Measurements from ENCODE around the gene TEX53.

Gene TEX53

DNA sequence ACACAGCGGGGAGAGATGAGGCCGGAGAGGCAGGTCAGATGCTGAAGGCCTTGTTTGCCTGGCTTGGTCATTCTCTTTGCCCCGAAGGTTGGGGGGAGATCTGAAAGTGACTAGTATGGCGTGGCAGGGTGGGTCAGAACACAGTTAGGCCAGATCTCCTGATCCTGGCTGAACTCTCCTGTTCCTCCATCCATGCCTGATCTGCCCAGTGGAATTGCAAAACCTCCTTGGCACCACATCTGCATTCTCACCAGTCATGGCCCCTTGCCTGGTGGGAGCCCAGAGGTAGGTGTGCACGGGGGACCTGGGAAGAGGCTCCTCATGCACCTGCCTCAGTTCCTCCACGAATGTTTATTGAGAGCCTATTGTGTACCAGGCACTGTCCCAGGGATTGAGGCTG lies 23.2 kb downstream of the TEX53 start:
- no peak for DNase-seq (ENCODE audit: low read depth)

DNA sequence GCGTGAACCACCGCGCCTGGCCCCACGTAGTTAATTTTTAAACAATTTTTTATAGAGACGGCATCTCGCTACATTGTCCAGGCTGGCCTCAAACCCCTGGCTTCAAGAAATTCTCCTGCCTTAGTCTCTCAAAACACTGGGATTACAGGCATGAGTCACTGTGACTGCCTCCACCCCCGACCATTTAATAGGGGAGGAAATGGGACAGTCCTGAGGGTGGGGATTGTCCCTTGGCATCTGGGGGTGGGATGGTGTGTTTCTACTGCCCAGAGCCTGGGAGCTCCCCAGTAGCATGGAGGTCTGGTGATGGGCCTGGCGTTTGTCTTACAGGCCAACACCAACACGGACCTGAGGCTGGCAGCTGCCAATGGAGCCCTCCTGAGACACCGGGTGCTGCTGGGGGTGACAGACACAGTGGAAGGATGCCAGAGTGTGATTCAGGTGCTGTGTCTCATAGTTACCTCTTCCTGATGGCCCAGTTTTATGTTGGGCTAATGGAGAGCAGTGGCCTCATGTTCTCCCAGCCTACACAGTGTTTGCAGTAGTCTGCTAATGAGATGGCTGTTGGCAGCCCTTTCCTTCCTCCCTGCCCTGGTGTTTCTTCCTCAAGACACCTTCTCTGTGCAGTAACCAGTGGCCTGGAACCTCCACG lies 24.0 kb downstream of the TEX53 start:
- DNase-seq (ENCODE audit: low read depth) = no peak

GRCh38 chr9:114631166-114631565 lies 26.4 kb downstream of the TEX53 start:
- DNase-seq (ENCODE audit: low read depth) = no peak

DNA sequence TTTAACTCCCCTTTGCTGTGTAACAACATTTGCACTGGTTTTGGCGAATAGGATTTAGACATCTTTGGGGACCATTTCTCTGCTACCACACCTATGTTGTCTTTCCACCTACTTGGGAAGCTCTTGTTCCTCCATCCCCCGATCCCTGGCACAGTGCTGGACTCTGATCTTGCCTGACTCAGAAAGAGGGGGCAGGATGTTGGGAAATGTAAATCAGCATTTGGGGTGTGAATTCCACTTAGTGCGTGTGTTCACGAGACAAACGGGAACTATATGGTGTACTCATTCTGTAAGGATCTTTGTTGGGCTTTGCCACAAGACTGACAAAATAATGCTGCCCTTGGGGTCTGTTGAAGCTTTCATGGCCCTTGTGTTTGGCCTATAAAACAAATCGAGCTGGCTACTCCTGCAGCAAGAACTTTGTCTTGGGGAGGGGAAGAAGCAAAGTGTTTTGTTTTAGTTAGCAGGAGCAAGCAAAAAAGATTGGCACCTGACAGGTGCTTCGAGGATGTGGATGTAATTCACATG lies 28.0 kb downstream of the TEX53 start:
- no peak for DNase-seq (ENCODE audit: low read depth)

DNA sequence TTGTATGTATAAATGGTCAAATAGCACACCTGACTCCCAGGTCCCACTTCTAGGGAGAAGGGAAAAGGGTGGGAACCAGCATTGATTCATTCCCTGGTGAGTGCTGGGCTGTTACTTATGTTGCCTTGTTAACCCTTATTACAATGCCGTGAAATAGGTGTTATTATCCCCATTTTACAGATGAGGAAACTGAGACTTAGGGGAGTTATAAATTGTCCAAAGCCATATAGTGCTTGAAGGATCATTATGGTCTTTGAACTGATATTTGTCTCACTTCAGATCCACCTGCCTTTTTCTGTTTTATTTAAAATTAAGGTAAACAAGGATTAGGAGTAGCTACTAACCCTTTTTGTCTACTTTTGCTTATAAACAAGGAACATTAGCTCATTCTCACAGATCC lies 30.1 kb downstream of the TEX53 start:
- DNase-seq (ENCODE audit: low read depth) = no peak

DNA sequence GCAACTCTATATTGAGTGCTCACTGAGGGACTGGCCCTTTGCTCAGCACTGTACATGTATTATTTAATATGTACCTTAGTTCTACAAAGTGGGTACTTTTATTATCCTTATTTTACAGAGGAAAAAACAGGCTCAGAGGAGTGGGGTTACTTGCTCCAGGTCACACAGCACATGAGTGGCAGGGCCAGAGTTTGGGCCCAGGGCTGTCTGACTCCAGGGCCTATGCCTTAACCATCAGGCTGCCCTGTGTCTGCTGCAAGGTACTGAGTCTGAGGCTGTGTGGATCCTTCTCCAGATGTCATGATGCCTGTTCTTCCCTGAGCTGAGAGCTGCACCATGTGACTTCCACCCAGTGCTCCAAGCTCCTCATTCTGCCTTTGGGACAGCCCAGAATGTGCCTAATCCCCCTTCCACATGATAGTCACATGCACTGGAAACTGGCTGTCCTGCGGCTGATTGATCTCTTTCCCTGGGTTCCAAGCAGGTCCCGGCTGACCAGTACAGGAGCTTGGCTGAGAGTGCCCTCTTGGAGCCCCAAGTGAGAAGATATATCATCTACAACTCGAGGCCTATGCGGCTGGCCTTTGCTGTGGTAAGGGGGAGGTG lies 31.1 kb downstream of the TEX53 start:
- no peak for DNase-seq (ENCODE audit: low read depth)

- DNase-seq (ENCODE audit: low read depth) = no peak
Measured at GRCh38 chr9:114624677-114625076, 32.9 kb downstream of the TEX53 start.

- peak; percentile 77 for DNase-seq (ENCODE audit: low read depth)
Measured at GRCh38 chr9:114621975-114622609, 35.5 kb downstream of the TEX53 start.

DNA sequence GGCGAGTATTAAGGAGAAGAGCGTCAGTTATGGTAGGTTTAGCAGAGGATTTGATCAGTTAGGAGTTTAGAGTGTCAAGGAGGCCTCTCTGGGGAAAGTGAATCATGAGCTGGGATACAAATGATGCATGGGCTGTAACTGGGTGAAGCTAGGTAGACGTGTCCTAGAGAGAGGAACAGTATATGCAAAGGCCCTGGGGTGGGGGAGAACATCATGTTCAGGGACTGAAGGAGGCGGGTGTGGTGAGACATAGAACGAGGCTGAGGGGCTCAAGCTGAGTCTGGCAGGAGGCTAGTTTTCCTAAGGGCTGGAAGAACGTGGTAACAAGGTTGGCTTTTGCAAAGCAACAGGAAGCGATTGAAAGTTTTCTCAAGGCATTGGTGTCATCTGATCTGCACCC lies 36.0 kb downstream of the TEX53 start:
- no peak for DNase-seq (ENCODE audit: low read depth)

DNA sequence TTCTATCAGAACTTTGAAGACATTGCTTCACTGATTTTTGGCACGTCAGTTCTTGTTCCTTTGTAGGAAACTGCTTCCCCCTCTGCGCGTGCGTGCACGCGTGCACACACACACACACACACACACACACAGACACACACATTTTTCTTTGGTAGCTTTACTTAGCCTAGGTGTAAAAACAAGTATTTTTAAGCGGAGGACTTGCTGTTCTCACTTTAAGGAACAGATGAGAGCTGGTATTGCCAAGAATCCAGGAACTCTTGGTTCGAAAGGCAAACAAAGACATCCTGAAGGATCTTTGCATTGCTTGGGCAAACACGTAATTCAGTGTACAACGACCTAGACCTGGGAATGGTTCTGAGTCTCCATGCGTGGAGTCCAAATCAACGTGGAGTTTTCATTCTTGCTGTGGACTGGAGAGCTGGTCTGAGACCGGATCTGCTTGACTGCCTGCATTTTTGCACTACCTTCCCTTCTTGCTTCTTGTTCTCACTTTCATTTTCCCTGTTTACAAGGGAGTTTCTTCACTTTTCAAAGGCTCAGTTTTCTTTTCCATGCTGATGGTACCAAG lies 38.3 kb downstream of the TEX53 start:
- no peak for DNase-seq (ENCODE audit: low read depth)

DNA sequence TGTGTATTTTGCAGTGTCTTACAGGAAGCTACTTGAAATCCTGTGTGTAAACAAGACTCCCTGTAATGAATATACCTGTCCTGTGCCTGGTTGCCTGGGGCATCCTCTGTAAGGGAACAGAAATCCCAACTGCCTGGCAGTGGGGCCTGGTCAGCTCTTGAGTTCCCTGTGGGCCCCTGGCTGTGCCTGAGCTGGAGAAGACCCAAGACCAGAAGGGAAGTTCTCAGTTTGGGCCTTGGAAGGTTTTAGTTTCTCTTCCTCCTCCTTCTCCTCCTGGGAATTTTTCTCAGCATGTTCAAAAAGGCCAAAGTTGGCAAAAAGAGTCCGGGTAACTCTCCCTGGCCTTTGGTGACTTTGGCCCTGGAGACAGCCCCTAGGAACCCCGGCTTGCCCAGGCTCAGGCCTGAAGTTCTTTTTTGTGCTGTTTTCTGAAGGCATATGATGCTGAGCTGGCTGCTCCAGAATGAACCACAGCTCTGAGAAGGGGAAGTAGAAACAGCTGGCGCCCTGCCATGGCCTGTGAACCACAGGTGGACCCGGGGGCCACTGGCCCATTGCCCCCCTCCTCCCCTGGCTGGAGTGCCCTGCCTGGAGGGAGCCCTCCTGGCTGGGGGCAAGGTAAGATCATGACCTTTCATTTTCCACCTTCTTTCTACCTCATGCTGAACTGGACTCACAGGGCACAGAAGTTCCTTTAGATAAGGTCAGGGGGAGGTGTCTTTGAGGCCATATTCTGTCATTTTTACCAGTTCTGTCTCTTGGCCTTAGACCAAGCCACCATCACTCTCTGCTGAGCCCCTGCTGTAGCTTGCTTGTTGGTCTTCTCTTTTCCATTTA lies 40.7 kb downstream of the TEX53 start:
- no peak for DNase-seq (ENCODE audit: low read depth)

DNA sequence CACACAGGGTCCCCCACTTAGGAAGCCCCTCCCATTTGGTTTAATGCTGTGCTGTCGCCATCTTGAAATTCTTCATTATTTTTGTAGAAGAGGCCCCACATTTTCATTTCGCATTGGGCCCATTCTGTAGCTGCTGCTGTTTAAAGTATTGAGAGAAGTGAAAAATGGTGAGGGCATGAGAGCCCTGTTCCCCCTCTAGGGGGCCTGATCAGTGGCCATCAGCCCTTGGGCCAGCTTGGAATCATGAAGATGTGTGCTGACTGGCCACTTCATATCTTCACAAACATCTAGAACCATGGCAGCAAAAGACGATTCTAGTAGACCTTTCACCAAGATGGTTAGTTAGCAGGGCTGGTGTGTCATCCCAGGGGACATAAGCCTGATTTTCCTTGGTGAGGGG lies 43.2 kb downstream of the TEX53 start:
- DNase-seq (ENCODE audit: low read depth) = no peak

GRCh38 chr9:114613919-114614318 lies 43.7 kb downstream of the TEX53 start:
- no peak for DNase-seq (ENCODE audit: low read depth)

DNA sequence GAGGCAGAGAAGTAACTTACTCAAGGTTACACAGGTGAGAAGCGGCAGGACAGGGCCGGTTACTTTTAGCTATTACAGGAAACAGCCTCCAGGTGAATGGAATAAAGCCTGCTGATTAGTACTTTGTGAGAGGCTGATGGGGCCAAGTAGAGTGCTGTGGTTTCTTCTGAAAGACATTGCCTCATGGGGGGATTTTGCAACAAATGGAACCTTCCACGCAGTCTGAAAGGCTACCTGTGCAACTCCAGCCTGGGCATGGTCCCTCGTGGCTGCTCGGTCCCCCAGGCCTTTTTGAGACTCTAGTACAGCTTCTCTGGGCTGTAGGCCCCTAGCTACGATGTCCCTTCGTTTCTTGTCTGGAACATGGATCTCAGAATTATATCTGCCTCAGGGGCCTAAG lies 44.5 kb downstream of the TEX53 start:
- peak; percentile 20 for DNase-seq (ENCODE audit: low read depth)

DNA sequence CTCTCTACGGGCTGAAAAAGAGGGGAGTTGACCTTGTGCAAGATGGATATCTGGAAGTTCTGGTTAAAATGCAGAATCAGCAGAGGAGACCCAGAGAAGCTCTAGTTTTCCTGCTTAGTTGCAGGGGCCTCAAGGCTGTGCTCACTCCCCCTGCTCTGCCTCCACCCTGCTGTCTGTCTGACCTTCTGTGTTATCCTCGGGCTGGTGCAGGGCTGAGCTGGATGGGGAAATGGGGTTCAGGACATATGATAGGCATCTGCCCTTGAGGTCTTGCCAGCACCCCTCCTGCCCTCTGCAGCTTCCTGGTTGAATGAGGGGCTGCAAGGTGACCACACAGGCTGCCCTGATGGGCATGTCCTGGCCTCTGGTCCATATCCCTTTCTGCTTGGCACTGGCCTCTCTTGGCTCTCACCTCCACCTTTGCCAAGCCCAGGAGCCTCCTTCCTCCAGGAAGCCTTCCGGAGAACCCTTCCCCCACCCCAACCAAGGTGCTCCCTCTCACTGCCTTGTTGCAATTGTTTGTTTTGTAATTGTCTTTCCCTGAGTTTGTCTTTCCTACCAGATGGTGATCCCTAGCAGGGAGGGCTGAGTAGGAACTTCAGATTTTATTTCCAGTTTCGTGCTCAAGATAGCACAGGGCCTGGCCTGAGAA lies 45.2 kb downstream of the TEX53 start:
- DNase-seq (ENCODE audit: low read depth) = no peak

DNA sequence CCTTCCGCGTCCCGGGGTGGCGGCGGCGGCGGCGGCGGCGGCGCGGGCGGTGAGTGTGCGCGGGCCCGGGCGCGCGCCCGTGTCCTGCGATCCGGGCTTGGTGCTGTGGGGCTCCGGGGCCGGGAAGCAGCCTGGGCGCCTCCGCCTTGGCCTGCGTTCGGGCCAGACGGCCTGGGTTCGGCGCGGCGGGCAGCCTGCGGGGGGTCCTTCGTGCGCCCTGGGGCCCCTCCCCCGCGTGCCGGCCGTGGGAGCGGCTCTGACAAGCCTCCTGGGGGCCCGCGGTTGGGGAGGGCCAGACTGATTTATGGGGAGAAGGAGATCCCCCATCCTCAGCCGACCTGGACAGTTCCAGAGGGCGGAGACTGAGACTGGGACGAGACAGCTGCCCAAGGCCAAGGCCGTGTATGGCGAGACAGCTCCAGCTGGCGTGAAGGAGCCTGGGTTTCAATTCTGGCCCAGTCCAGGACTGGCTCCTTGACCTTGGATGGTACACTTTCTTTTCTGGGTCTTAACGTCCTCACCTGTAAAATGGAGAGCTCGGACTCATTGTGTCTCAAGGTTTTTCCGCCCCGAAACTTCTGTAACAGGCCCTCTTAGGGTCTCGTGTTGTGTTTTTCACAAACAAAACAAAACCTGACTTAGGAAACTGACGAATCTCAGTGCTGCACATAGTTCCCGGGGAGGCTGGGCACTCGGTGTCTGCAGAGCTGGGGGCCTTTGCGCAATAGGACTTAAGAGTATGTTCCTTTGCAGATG lies 45.9 kb downstream of the TEX53 start:
- DNase-seq (ENCODE audit: low read depth) = peak; percentile 96

DNA sequence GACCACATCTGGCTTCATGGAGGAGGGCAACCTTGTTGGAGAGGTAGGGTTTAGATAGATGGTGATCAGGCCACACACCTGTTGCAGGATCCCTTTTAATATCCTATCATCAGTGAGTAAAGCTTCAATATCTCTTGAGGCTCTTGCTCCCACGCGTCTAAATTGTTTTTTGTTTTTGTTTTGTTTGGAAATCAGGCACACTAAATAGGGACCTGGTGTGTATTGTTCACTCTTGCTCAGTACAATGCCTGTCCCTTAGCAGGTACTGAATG lies 49.1 kb downstream of the TEX53 start:
- no peak for DNase-seq (ENCODE audit: low read depth)

GRCh38 chr9:114607671-114608524 lies 49.7 kb downstream of the TEX53 start:
- DNase-seq (ENCODE audit: low read depth) = no peak

DNA sequence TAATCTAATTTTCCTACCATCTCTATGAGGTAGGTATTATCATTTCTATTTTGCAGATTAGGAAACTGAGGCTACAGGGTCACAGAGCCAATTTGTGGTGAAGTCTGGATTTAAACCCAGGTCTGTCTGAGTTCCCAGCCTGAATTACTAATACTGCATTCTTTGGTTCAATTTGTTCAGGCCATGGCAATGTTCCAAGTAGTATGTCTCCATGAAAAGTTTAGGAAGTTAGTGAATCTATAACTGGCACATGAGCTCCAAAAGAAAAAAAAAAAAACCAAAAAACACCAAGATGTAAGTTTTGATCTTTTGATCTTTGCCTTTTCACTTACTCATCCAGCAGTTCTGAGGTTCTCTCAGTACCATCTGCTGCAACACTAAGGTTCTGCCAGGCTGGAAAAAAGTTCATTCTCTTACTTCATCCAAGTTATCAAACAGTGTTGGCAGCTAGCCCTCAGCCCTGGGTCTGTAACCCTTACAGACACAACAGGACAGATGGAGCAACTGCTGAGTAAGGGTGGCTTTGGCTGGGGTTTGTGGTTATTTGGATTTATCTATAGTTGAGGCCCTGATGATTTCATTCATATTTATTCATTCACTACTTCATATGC lies 50.9 kb downstream of the TEX53 start:
- DNase-seq (ENCODE audit: low read depth) = peak; percentile 97

All from amniotic epithelial cell (primary cell).